H1 (cell line): ENCODE measurements around the gene ETV5. TPM values are rescaled to one million over a fixed set of nuclear protein-coding genes. Genes with fewer than 3 reads are reported as not detected.

Source experiments
- CTCF ChIA-PET: fragments of 300-600 bp; sonication (Branson Sonifier 250); formaldehyde crosslinking; loops from one replicate; lab custom pipeline; 2021; ENCODE audit not compliant: partially characterized antibody; lab: Charles Lee
- POLR2A ChIA-PET: fragments of 300-600 bp; sonication (Branson Sonifier 250); formaldehyde crosslinking; loops from one replicate; lab custom pipeline; 2021; ENCODE audit warnings: inconsistent platforms; ENCODE audit not compliant: partially characterized antibody; lab: Charles Lee
- DNase-seq, 2 experiments: peaks; one replicate each; pipeline versions ENCODE4 v3.0.0 to v3.0.0-alpha.2; 2010 to 2022; ENCODE audit warnings: low spot score in 2 of 2, low read depth in 1 of 2, mixed read lengths in 1 of 2
- FAIRE-seq: peaks from 2 replicates; lab custom pipeline; 2011; peaks lifted over from hg19 to GRCh38; lab: Jason Lieb, UNC
- H2AFZ ChIP-seq: 2 replicates; pipeline ENCODE4 v1.8.1; 2012; ENCODE audit warnings: low read length, inconsistent platforms
- H2AK5ac ChIP-seq: 2 replicates; pipeline ENCODE4 v1.6.1; 2013; ENCODE audit warnings: low read depth, low read length
- H2BK120ac ChIP-seq: replicated peaks from 2 replicates; pipeline ENCODE3; 2013; ENCODE audit warnings: low read depth, low read length, inconsistent platforms
- H2BK12ac ChIP-seq: 2 replicates; pipeline ENCODE4 v1.6.1; 2013; ENCODE audit warnings: low read depth, low read length
- H2BK15ac ChIP-seq: 2 replicates; pipeline ENCODE4 v1.6.1; 2013; ENCODE audit warnings: low read length
- H2BK20ac ChIP-seq: 2 replicates; pipeline ENCODE4 v1.6.1; 2013; ENCODE audit warnings: low read length
- H2BK5ac ChIP-seq: 2 replicates; pipeline ENCODE4 v1.6.1; 2013; ENCODE audit warnings: low read depth, low read length
- H3K14ac ChIP-seq: 2 replicates; pipeline ENCODE4 v1.6.1; 2013; ENCODE audit warnings: inconsistent platforms; ENCODE audit not compliant: insufficient read length
- H3K18ac ChIP-seq: 2 replicates; pipeline ENCODE4 v1.6.1; 2013; ENCODE audit warnings: low read length; ENCODE audit errors: extremely low read depth
- H3K23ac ChIP-seq: 2 replicates; pipeline ENCODE4 v1.6.1; 2013; ENCODE audit warnings: inconsistent platforms; ENCODE audit not compliant: insufficient read length
- H3K23me2 ChIP-seq: 2 replicates; pipeline ENCODE4 v1.6.1; 2013; ENCODE audit warnings: low read depth, low read length
- H3K27ac ChIP-seq: 2 replicates; pipeline ENCODE4 v1.6.1; 2011; ENCODE audit warnings: low read depth, low read length, inconsistent platforms
- H3K27me3 ChIP-seq, 4 experiments: replicated peaks in 1 of 4; 1 replicate in 1 of 4; 2 replicates in 3 of 4; pipeline versions ENCODE4 v1.6.1 to v1.8.1; 2011 to 2013; ENCODE audit warnings: low read length in 3 of 4, mild to moderate bottlenecking in 3 of 4, inconsistent platforms in 2 of 4, mixed read lengths in 2 of 4, moderate library complexity in 1 of 4; ENCODE audit not compliant: control insufficient read depth in 3 of 4, insufficient read depth in 3 of 4; ENCODE audit errors: extremely low read depth in 1 of 4
- H3K36me3 ChIP-seq, 4 experiments: 2 replicates each; pipeline versions ENCODE4 v1.6.1 to v1.8.1; 2011 to 2013; ENCODE audit warnings: mild to moderate bottlenecking in 4 of 4, low read length in 3 of 4, moderate library complexity in 2 of 4, control low read depth in 1 of 4, inconsistent platforms in 1 of 4; ENCODE audit not compliant: insufficient read depth in 4 of 4, control insufficient read depth in 2 of 4
- H3K4ac ChIP-seq: replicated peaks from 2 replicates; pipeline ENCODE3; 2013; ENCODE audit warnings: low read length, low read depth, mixed read lengths, inconsistent platforms; ENCODE audit not compliant: insufficient read length
- H3K4me1 ChIP-seq, 4 experiments: replicated peaks in 1 of 4; 1 replicate in 1 of 4; 2 replicates in 3 of 4; pipeline versions ENCODE4 v1.6.1 to v1.8.1; 2011 to 2013; ENCODE audit warnings: low read length in 3 of 4, inconsistent platforms in 2 of 4, mixed read lengths in 1 of 4; ENCODE audit not compliant: insufficient read depth in 4 of 4, control insufficient read depth in 3 of 4
- H3K4me2 ChIP-seq, 2 experiments: 2 replicates each; pipeline versions ENCODE4 v1.6.1 to v1.8.1; 2011 to 2013; ENCODE audit warnings: low read depth in 2 of 2, low read length in 2 of 2, control low read depth in 1 of 2, inconsistent platforms in 1 of 2, mild to moderate bottlenecking in 1 of 2; ENCODE audit not compliant: insufficient read depth in 1 of 2
- H3K4me3 ChIP-seq, 4 experiments: fragments of 200-600, 300-600 bp in 1 of 4; sonication (generic), shearing (Covaris generic), sonication (Bioruptor Twin) in 1 of 4; 2 replicates each; pipeline versions ENCODE4 v1.5.1 to v1.8.1; 2011 to 2016; ENCODE audit warnings: low read length in 4 of 4, low read depth in 3 of 4, control low read depth in 2 of 4, inconsistent platforms in 2 of 4, mild to moderate bottlenecking in 2 of 4, mixed read lengths in 1 of 4, moderate library complexity in 1 of 4; ENCODE audit not compliant: insufficient read depth in 2 of 4; ENCODE audit errors: extremely low read depth in 1 of 4
- H3K56ac ChIP-seq: replicated peaks from 2 replicates; pipeline ENCODE3; 2013; ENCODE audit warnings: low read depth, mild to moderate bottlenecking, mixed read lengths, low read length, inconsistent platforms; ENCODE audit not compliant: insufficient read length
- H3K79me1 ChIP-seq: 2 replicates; pipeline ENCODE4 v1.6.1; 2013; ENCODE audit warnings: low read depth, low read length, control low read depth
- H3K79me2 ChIP-seq, 2 experiments: 2 replicates each; pipeline versions ENCODE4 v1.6.1 to v1.8.1; 2012 to 2013; ENCODE audit warnings: low read length in 2 of 2, mild to moderate bottlenecking in 2 of 2, inconsistent platforms in 1 of 2; ENCODE audit not compliant: insufficient read depth in 2 of 2, control insufficient read depth in 1 of 2
- H3K9ac ChIP-seq, 4 experiments: replicated peaks in 1 of 4; 1 replicate in 1 of 4; 2 replicates in 3 of 4; pipeline versions ENCODE4 v1.6.1 to v1.8.1; 2011 to 2013; ENCODE audit warnings: low read depth in 3 of 4, low read length in 3 of 4, control low read depth in 2 of 4, mild to moderate bottlenecking in 2 of 4, moderate library complexity in 2 of 4, inconsistent platforms in 1 of 4; ENCODE audit errors: extremely low read depth in 1 of 4
- H3K9me3 ChIP-seq, 2 experiments: 2 replicates each; pipeline versions ENCODE4 v1.6.1 to v1.8.1; 2012 to 2013; ENCODE audit warnings: mild to moderate bottlenecking in 2 of 2, moderate library complexity in 2 of 2, control low read depth in 1 of 2, inconsistent platforms in 1 of 2, low read depth in 1 of 2, low read length in 1 of 2, mixed read lengths in 1 of 2; ENCODE audit not compliant: insufficient read depth in 2 of 2
- H4K20me1 ChIP-seq, 2 experiments: replicated peaks in 1 of 2; 2 replicates each; pipeline versions ENCODE3 to v1.8.1; 2011 to 2013; ENCODE audit warnings: inconsistent platforms in 2 of 2, low read length in 2 of 2, mild to moderate bottlenecking in 1 of 2; ENCODE audit not compliant: insufficient read depth in 2 of 2, control insufficient read depth in 1 of 2
- H4K5ac ChIP-seq: 2 replicates; pipeline ENCODE4 v1.6.1; 2013; ENCODE audit warnings: low read length, low read depth, mixed read lengths, inconsistent platforms; ENCODE audit not compliant: insufficient read length
- H4K8ac ChIP-seq: 2 replicates; pipeline ENCODE4 v1.8.0; 2013; ENCODE audit warnings: mild to moderate bottlenecking, moderate library complexity, low read length, inconsistent platforms; ENCODE audit not compliant: insufficient read depth; ENCODE audit errors: extremely low read depth
- H4K91ac ChIP-seq: replicated peaks from 2 replicates; pipeline ENCODE3; 2013; ENCODE audit warnings: low read length, mixed read lengths, inconsistent platforms; ENCODE audit not compliant: insufficient read length
- ATF2 ChIP-seq: IDR thresholded peaks from 2 replicates; pipeline ENCODE4 v1.6.1; 2012; ENCODE audit warnings: low read length, inconsistent platforms
- BCL11A ChIP-seq, 2 experiments: IDR thresholded peaks; one replicate each; pipeline ENCODE4 v1.6.1; 2011; ENCODE audit warnings: low read depth in 2 of 2, low read length in 2 of 2, mild to moderate bottlenecking in 2 of 2
- CREB1 ChIP-seq: IDR thresholded peaks from 2 replicates; pipeline ENCODE4 v1.6.1; 2012; ENCODE audit warnings: inconsistent platforms
- EGR1 ChIP-seq: IDR thresholded peaks from 2 replicates; pipeline ENCODE4 v1.6.1; 2011; ENCODE audit warnings: low read depth, low read length, borderline replicate concordance
- PHF8 ChIP-seq: fragments of 200-600 bp; sonication (generic); conservative IDR thresholded peaks from 2 replicates; pipeline ENCODE4 v1.7.1; 2012; ENCODE audit warnings: low read depth, mild to moderate bottlenecking, inconsistent platforms, low read length, moderate library complexity
- POU5F1 ChIP-seq: IDR thresholded peaks from 2 replicates; pipeline ENCODE4 v1.6.1; 2011; ENCODE audit warnings: low read depth, mild to moderate bottlenecking, low read length, moderate library complexity
- SIRT6 ChIP-seq: IDR thresholded peaks from one replicate; pipeline ENCODE4 v1.7.1; 2012; ENCODE audit warnings: low read length, inconsistent platforms
- TAF1 ChIP-seq: IDR thresholded peaks from 2 replicates; pipeline ENCODE4 v1.6.1; 2011; ENCODE audit warnings: mild to moderate bottlenecking, low read depth, low read length
- TCF12 ChIP-seq: IDR thresholded peaks from 2 replicates; pipeline ENCODE4 v1.6.1; 2011; ENCODE audit warnings: low read depth, mild to moderate bottlenecking, low read length
- YY1 ChIP-seq: IDR thresholded peaks from 2 replicates; pipeline ENCODE4 v1.6.1; 2011; ENCODE audit warnings: low read depth, mild to moderate bottlenecking, low read length
- WGBS, 2 experiments: shearing (Covaris generic) in 1 of 2; methylation state at CpG; one replicate each; pipeline versions ENCODE4 v1.1.6 to v1.1.7; 2013 to 2015; ENCODE audit warnings: low lambda C conversion rate in 2 of 2, mixed read lengths in 2 of 2, inconsistent platforms in 1 of 2, low coverage in 1 of 2, missing lambda C conversion rate in 1 of 2; ENCODE audit not compliant: insufficient replicate concordance in 2 of 2, insufficient coverage in 1 of 2, insufficient read length in 1 of 2; ENCODE audit errors: extremely low coverage in 1 of 2, missing lambda C conversion rate in 1 of 2; 5-methylcytosine and 5-hydroxymethylcytosine counted together
- polyA plus RNA-seq, 7 experiments: library from polyadenylated mRNA; depleted of rRNA in 3 of 7; stranded (reverse) in 5 of 7; unstranded in 2 of 7; fragments of >200 nt in 5 of 7; fragments of 200-250 nt in 2 of 7; gene quantifications; 1 replicate in 5 of 7; 2 replicates in 1 of 7; 4 replicates in 1 of 7; pipeline versions ENCODE4 v1.2.1 to v1.2.3, GENCODE V29; 2011 to 2013; ENCODE audit warnings: missing spikeins in 2 of 7, mixed read lengths in 2 of 7
- total RNA-seq: library from RNA; stranded (reverse); fragmentation: NEBNext Ultra II Directional; extraction: Animal tissue kit (Norgen Biotek cat#: 25700); gene quantifications from 2 replicates; pipeline ENCODE4 v1.2.1, GENCODE V29; 2021

The ETV5 gene
- total and polyA plus RNA-seq, 2 of the 8 experiments (the other 6 are each of a cell fraction or from before 2014, with no cell fraction given): 13.1 to 36.9 TPM

- H3K4ac ChIP-seq: no peak overlapping the region
- POLR2A ChIA-PET: no interaction called here
- H3K79me1 ChIP-seq: no peaks in the 10 kb centered on the region
- TF ChIP-seq TCF12 (no peak), BCL11A (IDR thresholded peaks at IDR 0.05; ENCODE audit: low read depth in 2 of 2, low read length in 2 of 2) (no peak), PHF8 (no peak), POU5F1 (no peak), YY1 (no peak), TAF1 (no peak), EGR1 (no peak), ATF2 (no peak), CREB1 (no peak), SIRT6 (no peak)
Measured at GRCh38 chr3:186149319-186149960, 40.6 kb upstream of the ETV5 start.

More at GRCh38 chr3:186149319-186149960, 40.6 kb upstream of the ETV5 start:
- Histone ChIP-seq H3K79me2 (no peaks in the 10 kb centered on the region), H2AK5ac (no peak overlapping the region), H3K36me3 (no peaks in the 10 kb centered on the region), H2BK15ac (no peak overlapping the region), H3K27me3 (no peaks in the 10 kb centered on the region), H4K20me1 (peaks cover 0 to 1% of the 10 kb centered on the region in 2 experiments), H3K14ac (no peak overlapping the region), H3K18ac (no peak overlapping the region), H3K23ac (no peak overlapping the region), H4K8ac (no peak overlapping the region), H3K23me2 (0 out of 2 replicates have a peak, but pooled peaks cover 2% of the 10 kb centered on the region), H3K4me1 (no peaks in the 10 kb centered on the region), H4K5ac (no peak overlapping the region), H2BK20ac (no peak overlapping the region), H3K4me3 (no peak overlapping the region), H3K27ac (no peak overlapping the region), H2BK120ac (no peak overlapping the region), H3K4me2 (no peak overlapping the region), H3K56ac (no peak overlapping the region), H3K9me3 (no peaks in the 10 kb centered on the region), H3K9ac (no peak overlapping the region), H4K91ac (no peak overlapping the region), H2BK5ac (no peak overlapping the region), H2AFZ (no peak overlapping the region), H2BK12ac (no peak overlapping the region)
- no peak for DNase-seq
- no peak for FAIRE-seq
- CTCF ChIA-PET: interaction anchor here (2.6 kb wide), 1 partner anchor 16 kb away, joined by 7 read pairs; no protein-coding TSS in a partner anchor
- 85% methylated on average over 15 of the region's 15 CpGs; no CpG with 5 or more reads in 1 of the 2 experiments for WGBS, 2 experiments
